GM12878 (cell line): Measurements from ENCODE around the gene LIM2. TPM values are rescaled to one million over a fixed set of nuclear protein-coding genes. Genes with fewer than 3 reads are reported as not detected.

Source experiments
- ATAC-seq: fragments of 200-7000 bp; cut with Tn5 transposase; 3 replicates; pipeline ENCODE4 v1.9.1; 2020; ENCODE audit warnings: mild to moderate bottlenecking, moderate library complexity
- BruUV-seq: library from RNA; stranded (reverse); fragments of 400-500 nt; replicated peaks from 2 replicates; lab custom pipeline; 2021; lab: Mats Ljungman, UMichigan
- CTCF ChIA-PET: fragments of 300-600 bp; sonication (Branson Sonifier 250); formaldehyde crosslinking; extraction: SDS; loops from one replicate; lab custom pipeline; 2021; ENCODE audit warnings: inconsistent platforms; lab: Yijun Ruan, JAX
- POLR2A ChIA-PET: fragments of 350-600 bp; formaldehyde crosslinking; extraction: SDS; loops from one replicate; lab custom pipeline; 2021; ENCODE audit warnings: inconsistent platforms; lab: Charles Lee
- RAD21 ChIA-PET: fragments of 300-600 bp; sonication (Branson Sonifier 250); formaldehyde crosslinking; loops from one replicate; lab custom pipeline; 2023; ENCODE audit warnings: antibody characterized with exemption; ENCODE audit not compliant: unreplicated experiment; lab: Charles Lee
- SMC1A ChIA-PET: fragments of 300-600 bp; sonication (Branson Sonifier 250); formaldehyde crosslinking; loops from one replicate; lab custom pipeline; 2023; ENCODE audit not compliant: unreplicated experiment, uncharacterized antibody; lab: Charles Lee
- DNase-seq: peaks from one replicate; pipeline ENCODE4 v3.0.0-alpha.2; 2011; ENCODE audit warnings: low read depth, low spot score
- FAIRE-seq: peaks from 3 replicates; lab custom pipeline; 2011; peaks lifted over from hg19 to GRCh38; lab: Jason Lieb, UNC
- H2AFZ ChIP-seq: 2 replicates; pipeline ENCODE4 v1.6.0; 2011; ENCODE audit warnings: low read depth, low read length, control low read depth; ENCODE audit not compliant: control insufficient read depth
- H3K27ac ChIP-seq: 2 replicates; pipeline ENCODE4 v1.5.1; 2011; ENCODE audit warnings: control low read depth; ENCODE audit not compliant: control insufficient read depth, insufficient read depth
- H3K27me3 ChIP-seq, 2 experiments: replicated peaks in 1 of 2; 2 replicates each; pipeline versions ENCODE4 v1.6.0 to v1.6.1; 2011; ENCODE audit warnings: low read length in 1 of 2; ENCODE audit not compliant: control insufficient read depth in 2 of 2, insufficient read depth in 2 of 2
- H3K36me3 ChIP-seq, 2 experiments: 2 replicates each; pipeline ENCODE4 v1.5.1; 2011; ENCODE audit warnings: low read length in 1 of 2; ENCODE audit not compliant: control insufficient read depth in 2 of 2, insufficient read depth in 2 of 2
- H3K4me1 ChIP-seq: 2 replicates; pipeline ENCODE4 v1.6.1; 2011; ENCODE audit warnings: mild to moderate bottlenecking, low read length, moderate library complexity, mixed read lengths; ENCODE audit not compliant: control insufficient read depth, insufficient read depth
- H3K4me2 ChIP-seq: 2 replicates; pipeline ENCODE4 v1.6.0; 2011; ENCODE audit warnings: control low read depth; ENCODE audit not compliant: control insufficient read depth, insufficient read depth
- H3K4me3 ChIP-seq: fragments of 200-600 bp; sonication (generic); 2 replicates; pipeline ENCODE4 v1.5.1; 2016
- H3K79me2 ChIP-seq: 2 replicates; pipeline ENCODE4 v1.6.0; 2011; ENCODE audit warnings: low read length; ENCODE audit not compliant: control insufficient read depth, insufficient read depth
- H3K9ac ChIP-seq: 2 replicates; pipeline ENCODE4 v1.8.0; 2011; ENCODE audit warnings: low read length, control low read depth, mixed read lengths; ENCODE audit not compliant: control insufficient read depth, insufficient read depth
- H3K9me3 ChIP-seq: replicated peaks from 3 replicates; pipeline ENCODE4 v1.5.1; 2011; ENCODE audit warnings: mild to moderate bottlenecking, low read length; ENCODE audit not compliant: control insufficient read depth, insufficient read depth
- H4K20me1 ChIP-seq: 2 replicates; pipeline ENCODE4 v1.6.0; 2011; ENCODE audit not compliant: control insufficient read depth, insufficient read depth
- ATF2 ChIP-seq: IDR thresholded peaks from 2 replicates; pipeline ENCODE4 v1.6.1; 2012; ENCODE audit warnings: low read length, inconsistent platforms
- BHLHE40 ChIP-seq, 2 experiments: fragments of 450-650 bp in 1 of 2; IDR thresholded peaks; 2 replicates each; pipeline ENCODE4 v1.6.1; 2011 to 2017; ENCODE audit warnings: low read depth in 2 of 2, borderline replicate concordance in 1 of 2, improper control_type of control experiment in 1 of 2, low read length in 1 of 2, mild to moderate bottlenecking in 1 of 2
- CEBPZ ChIP-seq: fragments of 150-350 bp; IDR thresholded peaks from 2 replicates; pipeline ENCODE4 v1.6.1; 2016; ENCODE audit warnings: low read depth, low read length
- CHD2 ChIP-seq: IDR thresholded peaks from 2 replicates; pipeline ENCODE4 v1.6.1; 2011; ENCODE audit warnings: low read depth, low read length, improper control_type of control experiment, borderline replicate concordance
- NBN ChIP-seq: fragments of 450-650 bp; IDR thresholded peaks from 2 replicates; pipeline ENCODE4 v1.6.1; 2016
- NKRF ChIP-seq: fragments of 450-650 bp; conservative IDR thresholded peaks from 2 replicates; pipeline ENCODE4 v1.6.1; 2017; ENCODE audit warnings: mild to moderate bottlenecking, moderate library complexity
- RFX5 ChIP-seq: IDR thresholded peaks from 2 replicates; pipeline ENCODE4 v1.6.1; 2011; ENCODE audit warnings: low read depth, low read length, improper control_type of control experiment
- RUNX3 ChIP-seq: IDR thresholded peaks from 2 replicates; pipeline ENCODE4 v1.6.1; 2012; ENCODE audit warnings: low read length, inconsistent platforms
- SIN3A ChIP-seq: IDR thresholded peaks from 2 replicates; pipeline ENCODE4 v1.6.1; 2012; ENCODE audit warnings: low read depth, low read length, improper control_type of control experiment
- SMAD1 ChIP-seq: fragments of 450-650 bp; IDR thresholded peaks from 2 replicates; pipeline ENCODE4 v1.6.1; 2018; ENCODE audit warnings: mild to moderate bottlenecking, low read depth; ENCODE audit not compliant: partially characterized antibody
- SMAD5 ChIP-seq: IDR thresholded peaks from 2 replicates; pipeline ENCODE4 v1.6.1; 2016; ENCODE audit warnings: antibody characterized with exemption, low read depth
- ZNF207 ChIP-seq: fragments of 450-650 bp; IDR thresholded peaks from 2 replicates; pipeline ENCODE4 v1.6.1; 2014; ENCODE audit warnings: antibody characterized with exemption, mild to moderate bottlenecking, borderline replicate concordance
- ZNF217 ChIP-seq: fragments of 450-650 bp; IDR thresholded peaks from 2 replicates; pipeline ENCODE4 v1.6.1; 2017; ENCODE audit warnings: antibody characterized with exemption, mild to moderate bottlenecking
- WGBS: methylation state at CpG from one replicate; pipeline ENCODE4 v1.1.6; 2016; ENCODE audit warnings: low lambda C conversion rate; ENCODE audit not compliant: insufficient replicate concordance, insufficient coverage; ENCODE audit errors: missing lambda C conversion rate; 5-methylcytosine and 5-hydroxymethylcytosine counted together
- in situ Hi-C: fragments of 300-500 bp; cut with MboI; formaldehyde crosslinking; loops from 9 replicates; pipeline ENCODE4 v1.14.3; 2018; ENCODE audit warnings: mixed read lengths
- intact Hi-C: fragments of 100-400 bp; cut with micrococcal nuclease; formaldehyde crosslinking; loops from one replicate; pipeline ENCODE4 v1.14.2; 2022; ENCODE audit not compliant: unreplicated experiment
- polyA plus RNA-seq, 11 experiments: library from polyadenylated mRNA; depleted of rRNA in 4 of 11; unstranded in 6 of 11; stranded (reverse) in 5 of 11; fragments of >200 nt; fragmentation: Nextera tagmentation in 4 of 11; fragmentation: Illumina TruSeq in 1 of 11; extraction: Ambion mirVana in 4 of 11; extraction: Trizol in 1 of 11; gene quantifications; 1 replicate in 1 of 11; 2 replicates in 10 of 11; pipeline versions ENCODE4 v1.2.1 to v1.2.3, GENCODE V29; 2011 to 2016; ENCODE audit warnings: inconsistent platforms in 2 of 11, missing spikeins in 2 of 11, low read depth in 1 of 11
- total RNA-seq, 4 experiments: library from RNA; depleted of rRNA in 3 of 4; stranded (reverse); fragments of >200 nt in 3 of 4; fragmentation: Illumina TruSeq in 1 of 4; extraction: Trizol in 1 of 4; gene quantifications; 2 replicates each; pipeline versions ENCODE4 v1.2.1 to v1.2.3, GENCODE V29; 2013 to 2021
- TF ChIP-seq, protein P1 (sequence below): fragments of 450-650 bp; IDR thresholded peaks from 2 replicates; pipeline ENCODE4 v1.6.1; 2016; ENCODE audit warnings: mild to moderate bottlenecking

LIM2 gene
- total and polyA plus RNA-seq, 10 of the 15 experiments (the other 5 are each of a cell fraction or from before 2014, with no cell fraction given): not detected

DNA sequence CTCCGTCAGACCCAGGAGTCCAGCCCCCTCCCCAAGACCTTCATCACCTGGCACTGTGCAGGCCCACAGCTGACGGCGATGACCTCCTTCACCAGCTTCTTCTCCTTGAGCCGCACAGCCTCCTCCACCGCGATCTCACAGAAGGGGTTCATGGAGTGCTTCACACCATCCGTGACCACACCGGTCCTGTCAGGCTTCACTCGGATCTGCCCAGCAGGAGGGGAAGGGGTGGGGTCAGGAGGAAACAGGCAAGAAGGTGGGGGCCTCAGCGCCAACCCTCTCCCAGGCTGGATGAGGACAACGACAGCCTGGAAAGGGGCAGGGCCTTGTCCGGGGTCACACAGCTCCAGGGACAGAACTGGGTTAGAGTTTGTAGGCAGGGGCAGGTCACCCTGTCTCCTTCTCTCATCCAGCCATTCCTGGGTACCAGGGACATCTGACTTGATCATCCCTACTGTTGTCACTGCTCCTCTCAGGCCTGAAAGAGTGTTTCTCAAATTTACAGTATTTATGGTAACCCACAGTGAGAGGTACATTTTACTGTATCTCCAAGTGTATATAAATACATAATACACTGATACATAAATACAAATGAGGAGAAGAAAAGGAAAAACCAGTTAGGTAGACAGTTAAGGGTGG, 33.6 kb downstream of the LIM2 start:
- no peak overlapping the region for H3K4me2 ChIP-seq
- intact Hi-C loops (no loop called here), in situ Hi-C loops (loop anchor here (25.0 kb wide), 1 partner anchor 1017 kb away; the partner anchor contains the start of gene KCNC3)
- RAD21 ChIA-PET: no interaction called here
- no peaks in the 10 kb centered on the region for H3K79me2 ChIP-seq
- H2AFZ ChIP-seq: no peak overlapping the region
- no peak overlapping the region for H3K27ac ChIP-seq
- FAIRE-seq (no peak), ATAC-seq (no peak), DNase-seq (no peak)
- no peak overlapping the region for H3K9ac ChIP-seq
- POLR2A ChIA-PET: no interaction called here
- no peak overlapping the region for H3K4me3 ChIP-seq
- WGBS: 95% methylated on average over 12 of the region's 12 CpGs
- H4K20me1 ChIP-seq: no peaks in the 10 kb centered on the region
- CTCF ChIA-PET: interaction anchor here (0.8 to 1.1 kb wide), 2 partner anchors 11 to 118 kb away, joined by 3 to 4 read pairs; no protein-coding TSS in a partner anchor
- H3K36me3 ChIP-seq: no peaks in the 10 kb centered on the region
- SMC1A ChIA-PET: no interaction called here
- H3K27me3 ChIP-seq: no peaks in the 10 kb centered on the region
- H3K9me3 ChIP-seq: no peaks in the 10 kb centered on the region
- no peaks in the 10 kb centered on the region for H3K4me1 ChIP-seq
- BruUV-seq: no TSS peak
- TF ChIP-seq NKRF: no peak
- TF ChIP-seq SMAD1: no peak
- TF ChIP-seq ZNF207: no peak
- no peak for TF ChIP-seq SMAD5
- TF ChIP-seq BHLHE40 (IDR thresholded peaks at IDR 0.05; ENCODE audit: borderline replicate concordance in 1 of 2, low read depth in 2 of 2, low read length in 1 of 2): no peak
- TF ChIP-seq, protein P1, sequence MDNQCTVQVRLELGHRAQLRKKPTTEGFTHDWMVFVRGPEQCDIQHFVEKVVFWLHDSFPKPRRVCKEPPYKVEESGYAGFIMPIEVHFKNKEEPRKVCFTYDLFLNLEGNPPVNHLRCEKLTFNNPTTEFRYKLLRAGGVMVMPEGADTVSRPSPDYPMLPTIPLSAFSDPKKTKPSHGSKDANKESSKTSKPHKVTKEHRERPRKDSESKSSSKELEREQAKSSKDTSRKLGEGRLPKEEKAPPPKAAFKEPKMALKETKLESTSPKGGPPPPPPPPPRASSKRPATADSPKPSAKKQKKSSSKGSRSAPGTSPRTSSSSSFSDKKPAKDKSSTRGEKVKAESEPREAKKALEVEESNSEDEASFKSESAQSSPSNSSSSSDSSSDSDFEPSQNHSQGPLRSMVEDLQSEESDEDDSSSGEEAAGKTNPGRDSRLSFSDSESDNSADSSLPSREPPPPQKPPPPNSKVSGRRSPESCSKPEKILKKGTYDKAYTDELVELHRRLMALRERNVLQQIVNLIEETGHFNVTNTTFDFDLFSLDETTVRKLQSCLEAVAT: no peak
- no peak for TF ChIP-seq ATF2
- no peak for TF ChIP-seq CHD2
- no peak for TF ChIP-seq RUNX3
- no peak for TF ChIP-seq SIN3A
- no peak for TF ChIP-seq NBN
- TF ChIP-seq ZNF217: no peak
- no peak for TF ChIP-seq CEBPZ
- no peak for TF ChIP-seq RFX5
